Posterior vena cava (tissue), 2 donors: ENCODE results near the gene CHURC1. TPM values are rescaled to one million over a fixed set of nuclear protein-coding genes. Genes with fewer than 3 reads are reported as not detected.

Experiments used
- DNase-seq: peaks from one replicate; pipeline ENCODE4 v3.0.0-alpha.2; 2020; ENCODE audit warnings: low spot score
- intact Hi-C, 2 donors: fragments of 100-400 bp; cut with DNase I; formaldehyde crosslinking; loops; one replicate each; pipeline versions ENCODE4 v1.14.1 to v1.14.2; 2022 to 2023
- long read RNA-seq, 2 donors: library from polyadenylated mRNA; unstranded; transcript quantifications; one replicate each; pipeline ENCODE4 v2.0.0, GENCODE V29; 2020 to 2021
- total RNA-seq, 2 donors: library from RNA; stranded (reverse); fragmentation: NEBNext Ultra II Directional; extraction: Animal tissue kit (Norgen Biotek cat#: 25700); gene quantifications; one replicate each; pipeline ENCODE4 v1.2.1, GENCODE V29; 2021
- donor health status: DM: yes; HTN: yes; CAD: no.
- donor health status: DM: yes; HTN: yes; CAD: no.

Gene CHURC1
- total RNA-seq = 10 to 100 TPM; 65.4 to 87.3 TPM
- long read RNA-seq, donor 1, transcript CHURC1-203 (4 exons, 2,629 nt) = major isoform, 19 of 29 reads
- long read RNA-seq, donor 1, partial matches to known transcripts = 1 of 29 reads
- long read RNA-seq, donor 1, other reads (novel, unspliced or antisense) = 0 of 29 reads
- long read RNA-seq, donor 2, transcript CHURC1-207 (2 exons, 571 nt) = minor isoform, 15 of 98 reads
- long read RNA-seq, donor 2, transcript CHURC1-203 (4 exons, 2,629 nt) = major isoform, 65 of 98 reads
- long read RNA-seq, donor 2, transcript CHURC1-202 (3 exons, 439 nt) = minor isoform, 7 of 98 reads
- long read RNA-seq, donor 2, transcript CHURC1-208 (4 exons, 3,615 nt) = minor isoform, 8 of 98 reads
- long read RNA-seq, donor 2, partial matches to known transcripts = 2 of 98 reads
- long read RNA-seq, donor 2, other reads (novel, unspliced or antisense) = 1 of 98 reads

GRCh38 chr14:64914237-64915028 lies at the start of gene CHURC1:
CHURC1 (plus strand) TSS chr14:64914455; CDS start chr14:64914496, 41 bp downstream.
- intact Hi-C loops = no loop called here
- DNase-seq = peak; percentile 99

DNA sequence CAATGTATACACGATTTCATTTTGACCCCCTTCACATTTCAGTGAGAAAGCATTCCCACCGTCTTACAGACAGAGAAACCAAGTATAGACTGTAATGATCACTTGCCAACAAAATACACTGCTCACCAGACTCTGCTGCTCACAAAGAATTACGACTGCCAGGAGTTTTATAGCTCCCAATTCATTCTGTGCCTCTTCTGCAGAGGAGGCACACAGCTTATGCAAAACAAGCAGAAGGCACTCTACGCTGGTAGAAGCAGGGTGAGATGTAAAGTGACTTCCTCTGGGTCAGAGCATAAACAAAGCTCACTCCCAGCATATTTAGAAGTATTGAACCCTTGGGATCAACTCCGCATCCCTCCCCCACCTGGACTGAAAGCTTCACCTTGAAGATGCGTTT lies 49.1 kb upstream of the CHURC1 start:
- intact Hi-C loops = no loop called here
- DNase-seq = no peak

DNA sequence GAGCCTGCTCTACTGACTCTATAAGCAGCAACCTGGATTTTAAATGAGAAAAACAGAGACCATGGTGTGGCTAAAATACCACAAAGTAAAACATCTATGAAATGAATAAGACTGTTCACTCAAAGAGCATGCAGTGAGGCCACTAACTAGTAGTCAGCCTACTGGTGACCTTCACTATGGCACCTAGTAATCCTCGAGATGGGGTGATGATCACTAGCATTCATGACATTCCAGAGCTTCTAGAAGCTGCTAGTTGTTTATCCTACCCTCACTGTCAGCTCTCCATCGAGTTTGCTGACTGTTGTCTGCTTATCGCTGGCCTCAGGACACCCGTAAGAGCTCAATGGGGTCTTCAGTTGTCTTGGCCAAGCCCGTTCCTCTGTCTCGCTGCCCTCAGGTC lies 48.3 kb upstream of the CHURC1 start:
- DNase-seq = no peak
- intact Hi-C loops = no loop called here

GRCh38 chr14:64867182-64867581 lies 47.1 kb upstream of the CHURC1 start:
- no peak for DNase-seq
- intact Hi-C loops = no loop called here

DNA sequence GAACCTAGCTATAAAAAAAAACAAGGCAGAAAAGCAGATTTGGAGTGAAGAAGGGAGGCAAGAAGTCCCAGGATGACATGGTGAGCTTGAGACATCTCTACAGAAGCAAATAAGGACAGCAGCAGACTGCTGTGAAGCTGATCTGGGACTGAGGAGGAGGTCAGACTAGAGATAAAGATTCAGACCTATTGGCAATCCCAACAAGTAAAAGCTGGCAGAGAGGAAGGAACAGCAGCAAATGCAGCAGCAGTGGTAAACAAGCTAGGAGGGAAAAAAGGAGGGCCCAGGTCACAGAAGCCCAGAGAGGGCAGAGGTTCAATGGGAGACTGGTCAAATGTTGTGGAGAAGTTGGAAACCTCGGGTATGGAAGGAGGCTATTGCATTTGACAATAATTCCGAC lies 45.9 kb upstream of the CHURC1 start:
- DNase-seq = no peak
- intact Hi-C loops = no loop called here

GRCh38 chr14:64868841-64869240 lies 45.4 kb upstream of the CHURC1 start:
- intact Hi-C loops = no loop called here
- DNase-seq = no peak

GRCh38 chr14:64870160-64870559 lies 44.1 kb upstream of the CHURC1 start:
- intact Hi-C loops = no loop called here
- no peak for DNase-seq

DNA sequence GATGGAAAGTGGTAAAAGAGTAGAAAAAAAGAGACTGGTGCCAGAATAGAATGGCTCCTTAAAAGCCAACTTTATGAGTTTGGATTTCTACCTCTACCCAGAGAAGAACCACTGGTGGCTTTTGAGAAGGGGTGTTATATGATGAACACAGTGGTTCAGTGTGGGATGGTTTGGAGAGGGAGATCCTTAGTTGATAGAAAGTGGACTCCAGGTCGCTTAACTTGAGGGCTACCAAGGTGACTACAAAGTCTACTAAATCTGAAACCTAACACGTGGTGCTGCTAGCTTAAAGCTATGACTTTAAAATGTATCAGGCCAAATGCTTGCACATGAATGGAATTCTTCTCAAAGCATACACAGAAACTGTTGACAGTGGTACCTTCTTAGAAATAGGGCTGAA lies 42.9 kb upstream of the CHURC1 start:
- DNase-seq = no peak
- intact Hi-C loops = no loop called here

GRCh38 chr14:64873506-64874219 lies 40.6 kb upstream of the CHURC1 start:
- DNase-seq = no peak
- intact Hi-C loops = no loop called here

GRCh38 chr14:64875350-64875749 lies 38.9 kb upstream of the CHURC1 start:
- intact Hi-C loops = no loop called here
- DNase-seq = no peak

GRCh38 chr14:64877846-64878245 lies 36.4 kb upstream of the CHURC1 start:
- intact Hi-C loops = no loop called here
- no peak for DNase-seq

DNA sequence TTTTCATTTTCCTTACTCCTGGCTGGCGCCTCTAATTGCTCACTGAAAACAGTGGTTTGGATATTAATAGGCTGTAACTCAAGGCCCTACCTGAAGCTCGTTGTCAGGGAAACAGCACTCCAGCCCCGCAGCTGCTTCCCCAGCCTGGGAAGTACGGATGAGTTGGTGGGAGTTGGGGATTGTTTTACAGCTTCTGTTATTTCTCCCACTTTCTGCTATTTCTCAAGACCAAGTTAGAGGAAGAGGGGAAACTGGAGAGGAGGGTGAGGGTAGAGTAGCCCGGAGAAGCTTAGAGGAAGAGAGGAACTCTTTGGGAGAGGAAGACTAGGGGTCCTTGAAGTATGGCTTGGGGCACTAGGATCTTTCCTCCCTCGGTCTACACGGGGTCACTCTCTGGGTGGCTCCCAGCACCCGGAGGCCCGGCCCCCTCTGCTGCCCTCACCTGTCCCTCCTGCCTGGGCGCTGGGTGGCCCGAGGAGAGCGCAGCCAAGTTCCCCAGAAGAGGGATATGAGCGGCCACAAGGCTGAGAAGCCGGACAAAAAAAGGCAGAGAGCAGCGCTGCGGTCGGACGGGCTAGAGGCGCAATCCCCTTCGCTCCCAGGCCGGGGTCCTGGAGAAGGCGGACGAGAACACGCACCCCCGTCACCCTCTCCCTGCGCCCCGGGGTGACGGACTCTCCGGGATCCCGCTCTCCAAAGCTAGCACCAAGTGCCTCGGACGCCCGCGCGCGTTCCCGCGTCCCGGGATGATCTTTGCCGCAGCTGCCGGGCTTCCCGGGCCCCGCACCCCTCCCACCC lies 35.2 kb upstream of the CHURC1 start:
- intact Hi-C loops = no loop called here
- DNase-seq = no peak

DNA sequence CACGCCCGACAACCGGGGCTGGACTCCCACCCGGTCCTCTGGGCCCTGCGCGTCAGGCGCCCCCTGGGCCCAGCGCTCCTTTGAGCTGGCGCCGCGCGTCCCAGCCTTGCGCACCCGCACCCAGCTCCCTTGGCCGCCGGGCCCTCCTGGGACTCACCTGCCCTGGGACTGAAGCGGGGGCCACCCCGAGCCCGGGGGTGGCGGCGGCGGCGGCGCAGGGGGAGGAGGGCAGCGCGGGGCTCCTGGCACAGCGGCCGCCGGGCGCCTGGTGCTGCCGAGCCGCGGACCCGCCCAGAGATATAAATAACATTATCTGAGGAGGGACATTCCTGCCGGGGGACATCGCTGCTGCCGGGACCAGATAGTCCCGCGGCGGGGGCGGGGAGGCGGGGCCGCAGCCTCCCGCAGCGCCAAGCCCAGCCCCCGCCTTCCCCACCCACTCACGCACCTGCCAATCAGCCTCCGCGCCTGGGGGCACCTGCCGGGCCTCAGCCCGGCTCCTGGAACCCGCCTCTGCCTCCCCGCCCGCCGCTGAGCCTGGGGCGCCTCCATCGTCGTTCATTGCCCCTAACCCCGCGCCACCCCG lies 34.5 kb upstream of the CHURC1 start, which contains the start of gene SPTB:
SPTB (minus strand) TSS at position 273 of the 586 bp plus-strand sequence. CDS start 56,813 bp downstream, outside the sequence.
- no peak for DNase-seq

DNA sequence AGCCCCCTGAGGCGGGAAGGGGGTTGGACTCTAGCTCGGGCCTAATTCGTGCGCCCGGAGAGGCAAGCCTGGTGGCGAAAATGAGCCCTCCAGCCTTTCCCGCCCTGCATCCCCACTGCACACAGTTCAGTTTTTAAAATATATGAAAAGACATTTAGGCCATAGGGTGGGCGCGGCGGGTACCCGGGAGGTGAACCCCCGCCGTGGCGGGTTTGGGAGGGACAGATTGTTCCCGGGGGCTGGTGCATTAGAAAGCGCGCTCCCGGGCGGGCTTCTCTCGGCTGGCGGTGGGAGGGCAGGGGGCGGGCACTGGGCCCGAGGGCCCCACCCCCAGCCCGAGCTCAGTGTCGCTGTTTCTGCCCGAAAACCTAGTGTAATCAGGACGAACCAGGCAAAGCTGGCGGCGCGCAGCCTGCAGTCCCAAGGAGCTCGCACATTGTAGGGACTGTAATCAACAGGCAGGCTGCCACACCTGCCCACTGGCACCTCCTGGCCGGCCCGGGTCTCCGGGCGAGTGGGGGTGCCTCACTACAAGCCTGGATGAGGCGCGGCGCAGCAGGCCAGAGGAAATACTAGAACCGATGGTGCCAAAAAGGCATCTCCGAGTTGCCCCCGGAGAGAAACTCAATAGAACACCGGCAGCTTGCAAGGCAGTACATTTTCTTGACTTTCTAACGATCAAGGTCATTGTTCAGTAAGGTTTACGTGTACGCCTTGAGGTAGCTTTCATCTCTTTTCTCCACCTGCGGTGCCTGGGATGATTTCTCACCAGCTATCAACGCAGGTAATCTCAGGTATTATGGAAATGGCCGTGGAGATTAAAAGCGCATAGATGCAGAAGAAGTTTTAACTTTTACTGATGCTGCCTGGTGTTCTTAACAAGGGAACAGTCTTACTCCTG lies 33.8 kb upstream of the CHURC1 start:
- intact Hi-C loops = loop anchor here in 1 of 2 donors (10.0 kb wide), 1 partner anchor 206 kb away; no protein-coding TSS in a partner anchor
- DNase-seq = peak; percentile 83

More for the DNA sequence above, 34.5 kb upstream of the CHURC1 start, which contains the start of gene SPTB:
- intact Hi-C loops = loop anchor here in 1 of 2 donors (10.0 kb wide), 1 partner anchor 205 kb away; no protein-coding TSS in a partner anchor

DNA sequence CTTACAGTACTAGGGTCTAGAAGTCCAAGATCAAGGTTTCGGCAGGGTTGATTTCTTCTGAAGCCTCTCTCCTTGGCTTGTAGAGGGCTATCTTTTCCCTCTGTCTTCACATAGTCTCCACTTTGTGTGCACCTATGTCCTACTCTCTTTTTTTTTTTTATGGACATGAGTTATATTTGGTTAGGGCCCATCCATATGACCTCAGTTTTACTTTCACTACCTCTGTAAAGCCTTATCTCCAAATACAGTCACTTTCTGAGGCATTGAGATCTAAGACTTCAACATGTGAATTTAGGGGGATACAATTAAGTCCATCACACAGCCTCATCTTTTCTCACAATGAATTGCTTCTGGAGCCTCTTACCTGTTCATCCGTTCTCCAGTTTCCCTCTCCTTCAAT lies 28.7 kb upstream of the CHURC1 start:
- DNase-seq = no peak
- intact Hi-C loops = loop anchor here in 1 of 2 donors (10.0 kb wide), 1 partner anchor 211 kb away; no protein-coding TSS in a partner anchor

- no peak for DNase-seq
- intact Hi-C loops = loop anchor here in 1 of 2 donors (10.0 kb wide), 1 partner anchor 215 kb away; no protein-coding TSS in a partner anchor
These were observed 24.9 kb upstream of the CHURC1 start for GRCh38 chr14:64889352-64889751.

DNA sequence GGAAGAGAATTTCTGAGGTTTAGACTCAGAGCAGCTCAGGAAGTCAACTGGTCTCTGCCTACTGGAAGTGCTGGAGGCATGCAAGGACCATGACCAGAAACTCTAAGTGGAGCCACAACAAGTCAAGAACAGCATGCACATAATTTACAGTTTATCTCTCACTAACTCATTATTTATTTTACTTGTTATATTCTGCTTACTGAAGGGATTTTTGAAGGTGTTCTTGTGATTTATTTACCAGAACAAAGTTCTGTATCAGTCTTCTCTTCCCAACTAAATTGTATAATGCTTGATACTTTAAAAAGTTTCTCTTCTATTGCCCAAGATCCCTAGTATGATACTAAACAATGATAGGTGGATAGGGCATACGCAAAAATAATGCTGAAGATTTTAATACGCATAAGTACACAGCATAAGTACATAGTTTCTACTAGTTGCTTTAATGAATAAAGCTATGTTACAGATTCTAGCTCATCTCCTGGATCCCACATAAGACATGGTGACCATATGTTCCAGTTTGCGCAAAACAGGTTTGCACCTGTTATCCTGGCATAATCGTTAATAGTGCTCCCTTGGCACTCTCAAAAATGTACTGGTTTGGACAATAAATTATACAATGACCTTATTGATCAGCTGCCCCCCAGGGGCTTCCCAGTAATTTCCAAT lies 22.9 kb upstream of the CHURC1 start:
- intact Hi-C loops = loop anchor here (5.0 to 10.0 kb wide), 2 partner anchors 67 to 69 kb away; no protein-coding TSS in a partner anchor
- no peak for DNase-seq
